HG03439 (cell line): ENCODE measurements around the gene OR2S2.
"Not testable (repeated sequence)": the region's sequence is repeated elsewhere in the genome, so short reads cannot be mapped to it uniquely, and the experiment has no call there.

ENCODE experiments used
- ATAC-seq: cut with Tn5 transposase; IDR thresholded peaks from one replicate; pipeline ENCODE4 v1.9.1; 2021; ENCODE audit warnings: mild to moderate bottlenecking, moderate library complexity; ENCODE audit not compliant: unreplicated experiment

Gene OR2S2

GRCh38 chr9:35958104-35958837 is at the start of gene OR2S2:
TSS of gene OR2S2 (minus strand) at chr9:35958154. CDS start at chr9:35958098, 56 bp downstream.
- ATAC-seq, result no peak

- no peak for ATAC-seq
These were observed 49.4 kb upstream of the OR2S2 start for GRCh38 chr9:36007316-36007708.

GRCh38 chr9:36006549-36007315 is 48.8 kb upstream of the OR2S2 start:
- no peak for ATAC-seq

- no peak for ATAC-seq
These were observed 47.9 kb upstream of the OR2S2 start for GRCh38 chr9:36005891-36006290.

- no peak for ATAC-seq
These were observed 40.4 kb upstream of the OR2S2 start for GRCh38 chr9:35998333-35998732.

- ATAC-seq, result not testable (repeated sequence)
These were observed 39.1 kb upstream of the OR2S2 start for GRCh38 chr9:35997016-35997415.

GRCh38 chr9:35996358-35996970 is 38.5 kb upstream of the OR2S2 start:
- no peak for ATAC-seq

GRCh38 chr9:35994959-35995358 is 37.0 kb upstream of the OR2S2 start:
- ATAC-seq, result no peak

GRCh38 chr9:35993976-35994720 is 36.2 kb upstream of the OR2S2 start:
- no peak for ATAC-seq

GRCh38 chr9:35993136-35993535 is 35.2 kb upstream of the OR2S2 start:
- not testable (repeated sequence) for ATAC-seq

GRCh38 chr9:35990155-35990554 is 32.2 kb upstream of the OR2S2 start:
- ATAC-seq, result no peak

GRCh38 chr9:35984021-35984420 is 26.1 kb upstream of the OR2S2 start:
- ATAC-seq, result no peak

- no peak for ATAC-seq
These were observed 23.7 kb upstream of the OR2S2 start for GRCh38 chr9:35981699-35982098.

- no peak for ATAC-seq
These were observed 22.5 kb upstream of the OR2S2 start for GRCh38 chr9:35980289-35981011.

- ATAC-seq, result no peak
These were observed 20.8 kb upstream of the OR2S2 start for GRCh38 chr9:35978792-35979191.

- no peak for ATAC-seq
These were observed 18.8 kb upstream of the OR2S2 start for GRCh38 chr9:35976726-35977125.

GRCh38 chr9:35974800-35975199 is 16.8 kb upstream of the OR2S2 start:
- no peak for ATAC-seq

- ATAC-seq, result no peak
These were observed 14.1 kb upstream of the OR2S2 start for GRCh38 chr9:35972093-35972492.

GRCh38 chr9:35967042-35967441 is 9.1 kb upstream of the OR2S2 start:
- ATAC-seq, result no peak

GRCh38 chr9:35966433-35966832 is 8.5 kb upstream of the OR2S2 start:
- no peak for ATAC-seq

GRCh38 chr9:35965011-35965410 is 7.1 kb upstream of the OR2S2 start:
- ATAC-seq, result no peak
